HG03469 (cell line): Measurements from ENCODE around the gene COX14.
"Not testable (repeated sequence)": the region's sequence is repeated elsewhere in the genome, so short reads cannot be mapped to it uniquely, and the experiment has no call there.

Experiments used
- ATAC-seq: cut with Tn5 transposase; IDR thresholded peaks from one replicate; pipeline ENCODE4 v1.9.1; 2021; ENCODE audit warnings: mild to moderate bottlenecking, moderate library complexity, moderate number of reproducible peaks; ENCODE audit not compliant: unreplicated experiment

COX14 gene

GRCh38 chr12:50107416-50108268 is 4.4 kb upstream of the COX14 start:
- no peak for ATAC-seq

- ATAC-seq = no peak
Observed at GRCh38 chr12:50109319-50109718, 2.7 kb upstream of the COX14 start.

GRCh38 chr12:50110127-50110761 is 1.8 kb upstream of the COX14 start:
- ATAC-seq = no peak

- ATAC-seq = no peak
Observed at GRCh38 chr12:50110762-50111351, 1.2 kb upstream of the COX14 start.

- ATAC-seq = no peak
Observed at GRCh38 chr12:50111395-50111692, 692 bp upstream of the COX14 start.

- ATAC-seq = no peak
Observed at GRCh38 chr12:50112456-50113218, 601 bp downstream of the COX14 start.

- no peak for ATAC-seq
Observed at GRCh38 chr12:50117057-50117622, 5.1 kb downstream of the COX14 start.

GRCh38 chr12:50119387-50119786 is 7.4 kb downstream of the COX14 start:
- no peak for ATAC-seq

GRCh38 chr12:50120521-50120920 is 8.5 kb downstream of the COX14 start:
- ATAC-seq = no peak

- no peak for ATAC-seq
Observed at GRCh38 chr12:50120953-50121352, 8.9 kb downstream of the COX14 start.

GRCh38 chr12:50121641-50122040 is 9.6 kb downstream of the COX14 start:
- ATAC-seq = no peak

- ATAC-seq = no peak
Observed at GRCh38 chr12:50123203-50123602, 11.2 kb downstream of the COX14 start.

- no peak for ATAC-seq
Observed at GRCh38 chr12:50127546-50127945, 15.5 kb downstream of the COX14 start.

- no peak for ATAC-seq
Observed at GRCh38 chr12:50129290-50129689, 17.3 kb downstream of the COX14 start.

GRCh38 chr12:50132505-50133135 is 20.6 kb downstream of the COX14 start:
- ATAC-seq = no peak

GRCh38 chr12:50142993-50143392 is 31.0 kb downstream of the COX14 start:
- ATAC-seq = no peak

- no peak for ATAC-seq
Observed at GRCh38 chr12:50145439-50145838, 33.4 kb downstream of the COX14 start.

- ATAC-seq = no peak
Observed at GRCh38 chr12:50147281-50147680, 35.2 kb downstream of the COX14 start.

GRCh38 chr12:50148011-50148410 is 36.0 kb downstream of the COX14 start:
- not testable (repeated sequence) for ATAC-seq

- ATAC-seq = no peak
Observed at GRCh38 chr12:50149311-50149710, 37.3 kb downstream of the COX14 start.
